Tibial nerve (tissue), 4 donors: ENCODE measurements around the gene CYP2U1. TPM values are rescaled to one million over a fixed set of nuclear protein-coding genes. Genes with fewer than 3 reads are reported as not detected.

ENCODE experiments used
- DNase-seq, 2 donors: peaks; one replicate each; pipeline ENCODE4 v3.0.0-alpha.2; 2019; ENCODE audit warnings: low spot score in 2 of 2
- H3K27ac ChIP-seq, 4 donors: fragments of 200-600 bp; sonication (generic) in 3 of 4; one replicate each; pipeline ENCODE4 v1.5.1; 2017 to 2019; ENCODE audit warnings: mild to moderate bottlenecking in 1 of 4
- H3K27me3 ChIP-seq, 2 donors: fragments of 200-600 bp; sonication (generic) in 1 of 2; one replicate each; pipeline versions ENCODE4 v1.5.1 to v1.6.0; 2017 to 2019
- H3K36me3 ChIP-seq, 3 donors: fragments of 200-600 bp; sonication (generic); one replicate each; pipeline ENCODE4 v1.5.1; 2018 to 2019
- H3K4me1 ChIP-seq, 4 donors: fragments of 200-600 bp; sonication (generic) in 3 of 4; one replicate each; pipeline ENCODE4 v1.5.1; 2017 to 2019
- H3K4me3 ChIP-seq, 4 donors: fragments of 200-600 bp; sonication (generic) in 3 of 4; one replicate each; pipeline ENCODE4 v1.5.1; 2017 to 2019; ENCODE audit warnings: mild to moderate bottlenecking in 1 of 4, moderate library complexity in 1 of 4
- H3K9me3 ChIP-seq, 4 donors: fragments of 200-600 bp; sonication (generic) in 3 of 4; one replicate each; pipeline ENCODE4 v1.5.1; 2017 to 2019
- CTCF ChIP-seq, 5 experiments: fragments of 200-600 bp in 3 of 5; fragments of 450-650 bp in 2 of 5; sonication (generic) in 3 of 5; IDR thresholded peaks; one replicate each; pipeline ENCODE4 v1.5.1; 2016 to 2019; ENCODE audit warnings: antibody characterized with exemption in 5 of 5, mild to moderate bottlenecking in 3 of 5, moderate library complexity in 2 of 5
- EP300 ChIP-seq, 2 donors: sonication (generic); formaldehyde crosslinking; IDR thresholded peaks; one replicate each; pipeline ENCODE4 v1.6.1; 2017; ENCODE audit warnings: antibody characterized with exemption in 2 of 2, mild to moderate bottlenecking in 1 of 2
- POLR2A ChIP-seq, 2 donors: fragments of 450-650 bp; IDR thresholded peaks; one replicate each; pipeline ENCODE4 v1.6.1; 2017; ENCODE audit warnings: antibody characterized with exemption in 2 of 2, mild to moderate bottlenecking in 2 of 2, moderate library complexity in 2 of 2
- WGBS, 2 donors: methylation state at CpG; one replicate each; pipeline ENCODE4 v1.1.5; 2018; 5-methylcytosine and 5-hydroxymethylcytosine counted together
- total RNA-seq, 4 donors: library from RNA; depleted of rRNA; stranded (reverse); fragments of >200 nt; gene quantifications; one replicate each; pipeline ENCODE4 v1.1.0, GENCODE V29; 2016

The CYP2U1 gene
- total RNA-seq, 4 donors from 2014 or later, result 24.0 to 50.3 (median 32.9) TPM

- TF ChIP-seq CTCF (IDR thresholded peaks at IDR 0.05), result no peak
- no peak for TF ChIP-seq POLR2A (IDR thresholded peaks at IDR 0.05)
- no peak for TF ChIP-seq EP300 (IDR thresholded peaks at IDR 0.05)
- no peaks in the 10 kb centered on the region for H3K9me3 ChIP-seq
- H3K4me3 ChIP-seq, result no peak overlapping the region
- no peaks in the 10 kb centered on the region for H3K27me3 ChIP-seq
- peaks cover 0 to 58% (median 0%) of the 10 kb centered on the region in 3 donors for H3K36me3 ChIP-seq
- H3K4me1 ChIP-seq, result no peaks in the 10 kb centered on the region
- no peak for DNase-seq
- H3K27ac ChIP-seq, result no peak overlapping the region
- 87 to 89% methylated on average over 4 of the region's 4 CpGs for WGBS, 2 donors
Measured at GRCh38 chr4:107906458-107907100, 24.8 kb upstream of the CYP2U1 start.

GRCh38 chr4:107908377-107908776 lies 23.0 kb upstream of the CYP2U1 start:
- 89 to 93% methylated on average over 7 of the region's 7 CpGs for WGBS, 2 donors
- peaks cover 0 to 55% (median 0%) of the 10 kb centered on the region in 3 donors for H3K36me3 ChIP-seq
- DNase-seq, result no peak
- H3K27ac ChIP-seq, result no peak overlapping the region
- no peak overlapping the region for H3K4me3 ChIP-seq
- H3K27me3 ChIP-seq, result no peaks in the 10 kb centered on the region
- no peaks in the 10 kb centered on the region for H3K9me3 ChIP-seq
- peaks cover 0 to 10% (median 0%) of the 10 kb centered on the region in 4 donors for H3K4me1 ChIP-seq
- no peak for TF ChIP-seq CTCF (IDR thresholded peaks at IDR 0.05)
- no peak for TF ChIP-seq POLR2A (IDR thresholded peaks at IDR 0.05)
- TF ChIP-seq EP300 (IDR thresholded peaks at IDR 0.05), result no peak

GRCh38 chr4:107913283-107913899 lies 18.0 kb upstream of the CYP2U1 start:
- 8 to 11% methylated on average over 2 of the region's 2 CpGs for WGBS, 2 donors
- peaks cover 0 to 15% (median 0%) of the 10 kb centered on the region in 4 donors for H3K4me1 ChIP-seq
- peaks cover 0 to 43% (median 0%) of the 10 kb centered on the region in 3 donors for H3K36me3 ChIP-seq
- no peak overlapping the region for H3K4me3 ChIP-seq
- peak overlapping the region in 1 of 4 donors; percentile 30 for H3K27ac ChIP-seq
- TF ChIP-seq POLR2A (IDR thresholded peaks at IDR 0.05) (no peak), CTCF (IDR thresholded peaks at IDR 0.05) (peak; percentile 64 to 88 (median 78)), EP300 (IDR thresholded peaks at IDR 0.05) (peak in 1 of 2 donors; percentile 40)
- peak in 1 of 2 donors; percentile 90 for DNase-seq
- H3K27me3 ChIP-seq, result no peaks in the 10 kb centered on the region
- peaks cover 0 to under 1% (median 0%) of the 10 kb centered on the region in 4 donors for H3K9me3 ChIP-seq

GRCh38 chr4:107915220-107915619 lies 16.1 kb upstream of the CYP2U1 start:
- DNase-seq, result no peak
- no peak overlapping the region for H3K4me3 ChIP-seq
- H3K27ac ChIP-seq, result no peak overlapping the region
- no peak for TF ChIP-seq EP300 (IDR thresholded peaks at IDR 0.05)
- TF ChIP-seq POLR2A (IDR thresholded peaks at IDR 0.05), result no peak
- no peak for TF ChIP-seq CTCF (IDR thresholded peaks at IDR 0.05)
- peaks cover 0 to 15% (median 0%) of the 10 kb centered on the region in 4 donors for H3K4me1 ChIP-seq
- H3K27me3 ChIP-seq, result no peaks in the 10 kb centered on the region
- H3K36me3 ChIP-seq, result peaks cover 0 to 28% (median 0%) of the 10 kb centered on the region in 3 donors
- 89 to 100% methylated on average over 1 of the region's 1 CpG for WGBS, 2 donors
- H3K9me3 ChIP-seq, result peaks cover 0 to 18% (median 5%) of the 10 kb centered on the region in 4 donors

- H3K9me3 ChIP-seq, result peaks cover 0 to 29% (median 8%) of the 10 kb centered on the region in 4 donors
- H3K4me3 ChIP-seq, result no peak overlapping the region
- peaks cover 0 to 16% (median 0%) of the 10 kb centered on the region in 3 donors for H3K36me3 ChIP-seq
- DNase-seq, result no peak
- peaks cover 0 to 15% (median 0%) of the 10 kb centered on the region in 4 donors for H3K4me1 ChIP-seq
- TF ChIP-seq EP300 (IDR thresholded peaks at IDR 0.05) (no peak), POLR2A (IDR thresholded peaks at IDR 0.05) (no peak), CTCF (IDR thresholded peaks at IDR 0.05) (no peak)
- H3K27ac ChIP-seq, result no peak overlapping the region
- H3K27me3 ChIP-seq, result no peaks in the 10 kb centered on the region
Measured at GRCh38 chr4:107916623-107917022, 14.7 kb upstream of the CYP2U1 start.
